ENCODE data around the gene APOB.

DNA sequence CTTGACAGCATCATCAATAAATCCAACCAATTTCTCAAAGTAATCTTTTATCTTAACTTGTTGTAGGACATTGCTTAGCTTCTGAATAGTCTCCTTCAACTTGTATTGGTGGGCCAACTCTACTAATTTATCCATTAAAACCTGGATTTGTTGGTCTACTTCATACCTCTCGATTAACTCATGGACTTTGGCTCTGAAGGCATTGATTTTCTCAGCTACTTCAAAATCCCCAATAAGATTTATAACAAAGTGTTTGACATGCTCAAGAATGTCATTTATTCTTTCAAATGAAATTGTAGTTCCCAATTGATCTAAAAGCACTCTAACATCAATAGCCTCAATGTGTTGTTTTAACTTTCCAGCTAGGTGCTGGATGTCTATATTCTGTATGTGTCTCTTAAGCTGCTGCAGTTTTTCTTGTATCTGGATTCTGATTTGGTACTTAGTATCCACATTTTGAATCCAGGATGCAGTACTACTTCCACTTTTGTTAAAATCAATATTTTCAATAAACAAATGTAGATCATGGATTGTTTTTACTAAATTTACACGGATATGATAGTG lies 34.1 kb downstream of the APOB start:
- TF ChIP-seq CTCF (IDR thresholded peaks at IDR 0.05; ENCODE audit: low read length) = no peak
- no peak for TF ChIP-seq EZH2 (IDR thresholded peaks at IDR 0.05; ENCODE audit: borderline replicate concordance, low read length)

All from OCI-LY1 (cell line).